Activated CD8-positive, alpha-beta memory T cell treated with anti-CD3 and anti-CD28 coated beads for 4 hours (primary cell): Measurements from ENCODE around the gene REPIN1.
A peak's percentile ranks its signal among the peaks of the same experiment; 100 is the strongest.

Experiments
- DNase-seq, 2 donors: peaks; one replicate each; pipeline ENCODE4 v3.0.0-alpha.2; 2020; ENCODE audit warnings: low read depth in 2 of 2

REPIN1 gene

GRCh38 chr7:150406567-150407421 is 38.2 kb downstream of the REPIN1 start:
- no peak for DNase-seq

DNA sequence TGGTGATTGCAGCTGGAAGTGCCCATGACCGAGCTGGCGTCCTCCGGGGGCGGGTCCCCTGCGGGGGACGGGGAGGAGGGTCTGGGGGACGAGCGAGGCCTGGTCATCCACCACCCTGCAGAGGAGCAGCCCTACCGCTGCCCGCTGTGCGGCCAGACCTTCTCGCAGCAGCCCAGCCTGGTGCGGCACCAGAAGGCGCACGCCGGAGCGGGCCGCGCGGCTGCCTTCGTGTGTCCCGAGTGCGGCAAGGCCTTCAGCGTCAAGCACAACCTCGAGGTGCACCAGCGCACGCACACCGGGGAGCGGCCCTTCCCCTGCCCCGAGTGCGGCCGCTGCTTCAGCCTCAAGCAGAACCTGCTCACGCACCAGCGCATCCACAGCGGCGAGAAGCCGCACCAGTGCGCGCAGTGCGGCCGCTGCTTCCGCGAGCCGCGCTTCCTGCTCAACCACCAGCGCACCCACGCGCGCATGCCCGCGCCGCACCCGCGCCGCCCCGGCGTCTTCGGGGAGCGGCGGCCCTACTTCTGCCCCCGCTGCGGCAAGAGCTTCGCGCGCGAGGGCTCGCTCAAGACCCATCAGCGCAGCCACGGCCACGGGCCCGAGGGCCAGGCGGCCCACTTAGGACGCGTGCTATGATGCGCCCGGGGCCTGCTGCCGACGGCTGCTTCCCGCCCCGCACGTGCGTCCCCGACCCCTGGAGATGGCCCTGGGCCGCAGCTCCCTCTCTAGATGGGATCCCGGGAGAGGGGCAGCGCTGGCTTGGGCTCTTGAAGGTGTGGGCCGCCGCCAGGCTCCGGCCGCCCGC is 39.2 kb downstream of the REPIN1 start:
- DNase-seq: no peak

DNA sequence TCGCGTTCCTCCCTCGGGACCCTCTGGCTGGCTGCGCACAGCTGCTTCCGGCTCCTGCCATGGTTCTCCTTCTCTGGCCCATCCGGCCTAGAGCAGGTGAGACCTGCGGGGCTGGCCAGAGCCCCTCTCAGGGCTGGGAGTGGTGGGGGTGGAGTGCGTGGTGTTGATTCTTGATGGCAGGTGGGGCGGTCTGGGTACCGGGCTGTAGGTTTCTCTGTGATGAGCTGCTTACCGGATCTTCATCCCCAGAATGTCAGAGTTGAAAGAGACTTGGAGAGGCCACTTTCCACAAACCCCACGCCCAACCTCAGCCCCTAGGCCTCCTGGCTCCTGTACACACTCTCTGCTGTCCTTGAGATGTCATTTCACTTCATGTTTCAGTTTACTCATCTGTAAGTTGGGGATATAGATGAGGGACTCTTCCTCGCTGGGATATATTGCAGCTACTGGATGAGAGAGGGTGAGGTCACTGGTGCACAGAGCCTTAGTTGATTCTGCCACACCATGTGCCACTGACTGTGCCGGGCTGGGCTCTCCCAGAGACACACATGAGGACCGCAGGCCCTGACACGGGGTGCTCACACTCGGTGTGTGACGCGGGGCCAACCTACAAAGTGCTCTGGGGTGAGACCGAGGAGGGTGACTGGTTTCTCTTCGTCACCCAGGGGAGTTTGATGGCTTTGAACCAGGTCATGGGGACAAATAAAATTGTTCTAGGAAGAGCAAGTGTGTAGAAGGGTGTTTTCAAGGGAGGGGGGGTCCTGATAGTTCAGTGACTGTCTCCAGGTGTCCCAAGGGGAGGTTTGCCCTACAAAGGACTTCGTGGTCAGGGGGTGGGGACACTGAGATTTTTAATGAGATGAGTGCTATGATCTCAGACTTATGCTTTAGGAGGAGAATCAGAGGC is 40.0 kb downstream of the REPIN1 start:
- DNase-seq: no peak

DNA sequence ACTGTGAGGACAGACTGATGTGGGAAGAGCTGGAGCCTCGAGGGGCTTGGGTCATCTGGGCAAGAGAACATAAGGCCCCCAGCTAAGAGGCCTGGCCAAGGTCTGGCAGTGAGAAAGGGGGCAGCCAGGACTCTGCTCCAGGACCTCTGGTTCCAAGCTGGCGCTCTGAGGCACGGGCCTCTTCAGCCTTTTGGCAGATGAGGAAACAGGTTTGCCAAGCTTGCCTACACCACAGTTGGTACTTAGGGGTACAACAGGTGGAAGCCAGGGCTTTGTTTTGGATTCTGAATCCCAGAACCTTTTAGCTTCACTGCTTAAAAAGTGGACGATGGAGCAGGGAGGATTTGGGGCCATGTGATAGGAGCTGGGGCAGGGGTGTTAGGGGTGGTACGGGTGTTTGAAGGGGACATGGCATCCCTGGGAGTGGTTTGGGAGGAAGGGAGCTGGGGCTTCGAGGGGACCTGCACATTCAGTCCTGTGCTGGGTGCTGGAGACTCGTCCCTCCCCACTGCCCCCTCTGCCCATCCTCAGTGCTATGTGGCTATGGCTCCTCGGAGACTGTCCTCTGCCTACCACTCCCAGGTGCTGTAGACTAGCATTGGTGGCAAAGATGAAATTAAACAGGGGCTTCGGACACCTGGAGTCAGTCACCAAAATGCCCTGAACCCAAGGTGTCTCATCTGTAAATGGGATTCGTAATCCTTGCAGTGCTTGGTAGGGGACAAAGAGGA is 40.8 kb downstream of the REPIN1 start:
- no peak for DNase-seq

GRCh38 chr7:150410131-150410530 is 41.5 kb downstream of the REPIN1 start:
- DNase-seq: no peak

GRCh38 chr7:150410680-150411346 is 42.2 kb downstream of the REPIN1 start:
- no peak for DNase-seq

GRCh38 chr7:150411606-150412005 is 43.0 kb downstream of the REPIN1 start:
- no peak for DNase-seq

- DNase-seq: no peak
Measured at GRCh38 chr7:150412016-150412415, 43.4 kb downstream of the REPIN1 start.

DNA sequence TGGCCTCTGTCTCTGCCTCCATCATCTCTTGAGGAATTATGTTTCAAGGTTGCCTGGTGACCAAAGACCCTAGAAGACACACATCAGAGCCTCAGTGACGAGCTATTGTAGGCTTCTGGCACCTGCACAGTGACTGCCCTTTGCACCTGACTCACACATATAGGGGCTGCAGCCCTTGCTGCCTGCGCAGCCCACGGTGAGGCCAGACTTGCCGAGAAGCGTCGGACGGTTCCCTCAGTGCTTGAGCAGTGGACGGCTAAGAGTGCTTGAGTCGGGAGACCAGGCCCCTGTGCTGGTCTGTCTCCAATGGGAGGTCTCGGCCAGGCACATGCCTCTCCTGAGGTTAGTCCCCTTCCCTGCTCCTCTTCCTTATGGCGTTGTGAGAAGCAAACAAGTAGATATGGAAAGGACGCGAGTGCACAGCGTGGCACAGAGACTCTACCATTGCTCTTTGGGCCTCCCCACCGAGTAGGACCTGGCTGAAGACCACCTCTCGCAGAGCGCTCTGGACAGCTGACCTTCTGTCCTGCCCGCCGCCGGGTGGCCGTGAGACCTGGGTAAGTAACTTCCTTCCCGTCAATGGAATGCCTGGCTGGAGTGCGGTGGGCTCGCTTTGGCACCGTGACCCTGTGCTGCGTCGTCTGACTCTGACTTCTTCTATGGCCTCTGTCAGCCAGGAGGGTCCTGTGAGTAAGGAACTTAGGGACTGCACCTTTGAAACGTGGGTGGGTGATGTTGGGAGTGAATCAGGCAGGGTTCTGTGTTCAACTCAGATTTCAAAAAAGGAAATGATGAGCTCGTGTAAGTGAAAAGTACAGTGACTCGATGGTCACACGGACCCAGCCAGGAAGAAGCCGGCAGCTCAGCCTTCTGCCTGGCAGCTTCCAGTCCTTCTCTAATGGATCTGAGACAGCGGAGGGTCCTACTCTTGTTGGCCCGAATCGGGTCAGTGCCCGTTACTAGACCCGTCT is 44.2 kb downstream of the REPIN1 start:
- no peak for DNase-seq

- no peak for DNase-seq
Measured at GRCh38 chr7:150413640-150414081, 45.0 kb downstream of the REPIN1 start.

DNA sequence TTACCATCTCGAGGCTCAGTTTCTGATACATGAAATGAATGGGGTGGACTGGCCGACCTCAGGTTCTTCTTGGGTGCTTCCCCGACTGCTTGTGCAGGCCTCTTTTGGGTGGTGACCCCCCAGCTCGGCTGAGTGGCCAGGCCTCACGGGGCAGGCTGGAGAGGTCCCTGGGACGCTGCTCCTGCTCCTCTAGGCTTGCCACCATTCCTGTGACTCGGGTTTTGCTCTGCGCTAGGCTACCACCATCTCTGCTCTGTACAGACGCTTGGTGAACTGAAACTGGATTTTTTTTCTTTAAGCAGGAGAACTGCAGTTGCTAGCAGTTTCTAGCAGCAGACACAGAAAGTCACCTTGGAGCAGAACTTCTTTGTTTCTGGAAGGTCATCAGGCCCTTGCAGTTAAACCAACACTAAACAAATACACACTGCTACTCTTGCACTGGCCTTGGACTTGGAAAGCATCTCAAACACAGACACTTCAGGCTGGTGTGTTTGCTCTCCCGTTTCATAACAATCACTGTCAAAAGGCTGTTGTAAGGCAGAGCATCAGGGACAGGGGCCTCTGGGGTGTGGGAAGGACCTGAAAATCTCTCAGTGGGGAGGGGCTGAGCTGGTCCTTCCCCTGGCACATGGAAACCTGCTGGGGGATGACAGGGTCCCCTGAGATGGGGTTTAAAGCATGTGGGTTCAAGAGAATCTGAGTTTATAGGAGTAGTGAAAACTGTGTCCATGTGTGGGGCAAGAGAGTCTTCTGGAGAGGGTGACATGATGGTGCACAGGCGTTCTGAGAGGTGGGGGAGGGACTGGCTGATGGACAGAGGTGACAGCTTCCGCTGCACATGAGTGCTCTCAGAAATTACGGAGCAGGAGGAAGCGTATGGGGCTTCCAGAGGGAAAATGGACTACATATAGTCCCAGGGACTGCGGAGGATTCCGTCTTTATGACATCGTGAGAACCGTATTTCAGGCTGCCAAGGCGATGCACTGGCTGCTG is 46.8 kb downstream of the REPIN1 start:
- DNase-seq: no peak

GRCh38 chr7:150417239-150417638 is 48.6 kb downstream of the REPIN1 start:
- DNase-seq: no peak

DNA sequence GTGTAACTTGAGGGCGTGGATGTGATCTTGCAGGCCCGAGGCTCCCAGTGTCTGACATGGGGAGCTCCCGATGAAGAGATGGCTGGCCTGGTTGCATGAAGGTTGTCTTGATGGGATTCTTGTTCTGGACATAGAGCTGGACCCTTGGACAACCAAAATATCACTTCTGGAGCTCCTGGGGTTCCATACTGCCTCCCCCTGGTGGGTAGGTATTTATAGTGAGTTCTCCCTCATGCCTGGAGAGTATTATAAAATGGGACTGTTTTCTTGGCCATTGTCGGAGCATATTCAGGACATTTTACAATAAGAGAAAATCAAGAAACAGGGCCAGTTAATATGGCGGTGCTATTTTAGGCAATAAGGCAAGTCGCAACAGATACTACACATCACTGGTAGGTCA is 49.2 kb downstream of the REPIN1 start:
- no peak for DNase-seq

DNA sequence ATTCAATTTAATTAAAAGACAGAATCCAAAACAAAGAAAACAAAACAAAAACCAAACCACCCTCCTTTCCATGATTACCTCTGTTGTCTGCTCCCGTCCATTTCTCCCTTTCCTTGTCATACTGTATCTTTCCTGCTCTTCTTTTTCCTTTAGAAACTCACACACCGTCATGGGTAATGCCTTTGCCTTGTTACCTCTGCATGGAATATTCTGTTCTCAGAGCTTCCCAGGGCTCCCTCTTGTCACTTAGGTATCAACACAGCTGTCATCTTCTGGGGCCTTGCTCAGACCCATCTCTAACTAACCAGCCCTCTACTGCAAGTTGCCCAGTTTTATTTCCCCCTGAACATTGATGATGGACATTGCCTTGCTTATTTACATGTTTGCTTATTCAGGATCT is 51.6 kb downstream of the REPIN1 start:
- no peak for DNase-seq

- peak; percentile 72 to 73 for DNase-seq
Measured at GRCh38 chr7:150420987-150421674, 52.5 kb downstream of the REPIN1 start.

DNA sequence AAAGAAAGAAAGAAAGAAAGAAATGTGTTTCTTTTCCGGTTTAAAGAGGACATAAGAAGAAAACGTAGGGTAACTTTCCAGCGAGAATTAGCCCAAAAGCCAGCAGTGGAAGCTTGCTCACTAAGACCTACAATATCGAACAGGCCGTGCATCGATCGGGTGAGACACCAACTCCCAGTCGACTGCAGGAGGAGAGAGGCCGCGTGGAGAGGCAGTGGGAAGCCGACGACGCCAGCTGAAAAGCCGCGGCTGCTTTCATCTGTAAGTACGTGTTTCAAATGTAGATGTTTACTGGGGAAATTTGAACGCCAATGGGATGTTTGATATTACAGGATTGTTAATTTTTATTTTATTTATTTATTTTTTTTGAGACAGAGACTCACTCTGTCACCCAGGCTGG is 53.2 kb downstream of the REPIN1 start:
- no peak for DNase-seq
